GM18520 (cell line): Measurements from ENCODE around the gene LAMC2.

Source experiments
- ATAC-seq: cut with Tn5 transposase; IDR thresholded peaks from one replicate; pipeline ENCODE4 v1.9.1; 2021; ENCODE audit not compliant: unreplicated experiment

Gene LAMC2

GRCh38 chr1:183212870-183213269 lies 26.8 kb downstream of the LAMC2 start:
- no peak for ATAC-seq

DNA sequence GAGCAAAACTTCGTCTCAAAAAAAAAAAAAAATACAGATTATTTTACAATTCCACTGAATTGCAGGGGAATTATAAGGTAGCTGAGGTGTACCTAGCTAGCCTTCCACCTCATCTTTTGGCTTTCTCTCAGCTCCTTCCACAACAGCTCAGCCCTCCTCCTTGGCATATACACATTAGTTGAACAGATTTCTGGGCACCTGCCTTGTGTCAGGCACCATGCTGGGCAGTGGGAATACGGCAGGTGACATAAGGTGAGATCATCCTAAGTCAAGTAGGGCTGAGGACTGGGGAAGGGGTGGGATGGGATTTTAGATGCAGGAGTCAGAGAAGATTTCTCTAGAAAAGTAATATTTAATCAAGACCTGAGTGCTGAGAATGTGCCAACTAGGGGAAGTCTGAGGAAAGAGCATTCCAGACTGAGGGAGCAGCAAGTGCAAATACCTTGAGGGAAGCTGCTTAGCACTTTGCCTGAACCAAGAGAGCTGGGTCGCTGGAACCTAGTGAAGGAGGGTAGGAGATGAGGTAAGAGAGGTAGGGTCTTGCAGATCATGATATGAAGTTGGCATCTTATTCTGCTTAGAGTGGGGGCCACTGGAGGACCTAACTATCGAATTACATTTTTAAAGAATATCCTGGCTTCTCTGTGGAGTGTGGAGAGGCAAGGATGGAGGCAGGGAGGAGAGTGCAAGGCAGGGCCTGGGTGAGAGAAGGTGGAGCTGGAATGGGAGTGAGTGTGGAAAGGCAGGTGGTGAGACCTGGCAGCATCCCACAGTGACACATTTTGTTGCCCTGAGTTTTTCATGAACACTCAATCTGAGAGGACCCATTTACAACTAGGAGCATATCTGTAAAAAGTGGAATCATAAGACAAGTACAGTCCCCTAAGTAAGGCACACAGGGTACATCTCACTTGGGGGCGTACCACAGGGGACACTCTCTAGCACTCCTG lies 28.2 kb downstream of the LAMC2 start:
- no peak for ATAC-seq

DNA sequence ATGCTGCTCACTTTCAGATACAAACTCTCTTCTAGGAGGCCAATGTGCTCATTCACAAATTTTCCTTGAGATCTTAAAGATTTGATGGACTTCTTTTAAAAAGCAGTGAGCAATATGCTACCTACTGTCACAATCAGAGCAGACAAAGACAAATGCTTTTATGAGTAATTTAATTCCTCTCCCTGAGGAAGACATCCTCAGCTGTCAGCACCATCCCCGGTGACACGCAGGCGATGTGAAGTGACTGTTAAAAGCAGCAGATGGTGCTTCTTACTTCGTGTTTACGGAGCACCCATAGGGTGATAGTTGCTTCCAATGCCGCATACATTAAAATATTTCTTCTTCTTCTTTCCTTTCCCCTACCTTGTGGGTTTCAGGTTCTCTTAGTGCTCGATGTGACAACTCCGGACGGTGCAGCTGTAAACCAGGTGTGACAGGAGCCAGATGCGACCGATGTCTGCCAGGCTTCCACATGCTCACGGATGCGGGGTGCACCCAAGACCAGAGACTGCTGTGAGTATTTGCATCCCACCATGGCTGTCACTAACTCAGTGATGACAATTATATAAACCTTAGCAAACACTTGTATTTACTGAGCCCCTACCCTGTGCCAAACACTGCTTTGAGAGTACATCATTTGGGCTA lies 29.1 kb downstream of the LAMC2 start:
- no peak for ATAC-seq

DNA sequence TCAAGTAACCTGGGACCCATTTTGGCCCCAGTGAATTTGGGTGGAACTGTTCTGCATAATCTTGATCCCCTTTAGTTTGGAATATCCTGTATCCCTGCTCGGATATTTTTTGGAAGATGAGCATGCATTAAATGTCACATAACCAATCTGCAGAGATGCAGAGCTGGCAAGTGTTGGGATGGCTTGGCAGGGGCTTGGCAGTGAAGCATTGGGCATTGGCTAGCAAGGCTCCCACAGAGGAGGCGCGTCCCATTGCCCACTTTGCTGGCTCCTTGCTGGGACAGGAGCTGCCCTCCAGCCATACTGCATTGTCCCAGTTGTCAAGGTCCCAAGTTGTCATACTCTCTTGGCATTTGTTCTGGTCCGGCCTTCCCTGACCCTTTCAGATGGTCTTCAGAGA lies 29.9 kb downstream of the LAMC2 start:
- ATAC-seq, result no peak

DNA sequence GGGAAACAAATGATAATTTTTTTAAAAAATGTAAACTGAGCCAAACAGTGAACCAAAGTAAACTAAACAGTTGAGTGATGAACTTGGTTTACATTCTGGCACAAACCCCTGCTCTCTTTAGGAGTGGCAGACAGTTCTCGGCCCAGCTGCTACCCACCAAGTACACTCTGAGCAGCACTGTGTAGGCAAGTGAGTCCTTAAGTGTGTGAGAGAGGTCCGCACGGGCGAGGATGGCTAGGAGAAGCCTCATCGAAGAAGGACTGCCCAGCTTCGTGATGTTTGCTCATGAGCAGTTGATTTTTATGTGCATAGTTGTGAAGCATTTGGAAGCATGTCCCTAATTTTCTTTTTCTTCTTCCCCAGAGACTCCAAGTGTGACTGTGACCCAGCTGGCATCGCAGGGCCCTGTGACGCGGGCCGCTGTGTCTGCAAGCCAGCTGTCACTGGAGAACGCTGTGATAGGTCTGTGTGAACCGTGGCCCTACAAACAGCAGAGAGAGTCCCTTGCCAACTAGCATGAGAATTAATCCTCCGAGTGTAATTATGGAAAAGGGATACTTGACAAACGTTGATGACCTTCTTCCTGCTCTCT lies 32.1 kb downstream of the LAMC2 start:
- no peak for ATAC-seq

GRCh38 chr1:183218971-183219615 lies 33.0 kb downstream of the LAMC2 start:
- no peak for ATAC-seq

DNA sequence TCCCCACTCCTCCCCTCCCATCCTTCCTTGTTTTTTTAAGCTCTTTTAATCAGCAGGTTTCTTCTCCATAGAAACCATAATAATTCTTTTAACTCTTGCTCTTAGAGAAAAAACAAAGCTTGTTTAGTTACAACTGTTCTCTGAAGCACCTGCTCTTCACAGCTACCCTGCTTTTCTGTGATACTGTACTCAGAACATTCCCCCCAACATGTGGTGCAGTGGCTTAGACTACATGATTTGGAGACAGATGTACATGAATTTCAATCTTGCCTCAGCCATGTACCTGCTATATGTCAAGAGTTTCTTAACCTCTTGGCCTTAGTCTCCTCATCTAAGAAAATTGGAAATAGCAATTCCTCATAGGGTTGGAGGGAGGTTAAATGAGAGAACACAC lies 33.5 kb downstream of the LAMC2 start:
- ATAC-seq, result no peak

- ATAC-seq, result no peak
Observed at GRCh38 chr1:183222909-183223308, 36.8 kb downstream of the LAMC2 start.

GRCh38 chr1:183223467-183223866 lies 37.4 kb downstream of the LAMC2 start:
- ATAC-seq, result no peak

DNA sequence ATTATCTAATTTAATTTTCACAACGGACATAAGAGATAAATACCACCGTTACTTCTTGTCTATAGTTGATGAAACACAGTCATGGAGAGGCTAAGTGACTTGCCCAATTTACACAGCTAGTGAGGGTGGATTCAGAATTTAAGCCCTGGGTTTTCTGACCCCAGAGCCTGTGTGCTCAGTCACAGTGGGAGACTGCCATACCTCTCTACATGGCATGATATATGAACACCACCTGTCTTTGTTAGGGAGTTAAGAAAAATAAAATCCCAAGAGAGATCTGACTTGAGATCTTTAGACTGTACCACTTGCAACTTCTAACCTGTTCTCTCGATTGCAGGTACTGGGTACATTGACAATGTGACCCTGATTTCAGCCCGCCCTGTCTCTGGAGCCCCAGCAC lies 40.3 kb downstream of the LAMC2 start:
- no peak for ATAC-seq

DNA sequence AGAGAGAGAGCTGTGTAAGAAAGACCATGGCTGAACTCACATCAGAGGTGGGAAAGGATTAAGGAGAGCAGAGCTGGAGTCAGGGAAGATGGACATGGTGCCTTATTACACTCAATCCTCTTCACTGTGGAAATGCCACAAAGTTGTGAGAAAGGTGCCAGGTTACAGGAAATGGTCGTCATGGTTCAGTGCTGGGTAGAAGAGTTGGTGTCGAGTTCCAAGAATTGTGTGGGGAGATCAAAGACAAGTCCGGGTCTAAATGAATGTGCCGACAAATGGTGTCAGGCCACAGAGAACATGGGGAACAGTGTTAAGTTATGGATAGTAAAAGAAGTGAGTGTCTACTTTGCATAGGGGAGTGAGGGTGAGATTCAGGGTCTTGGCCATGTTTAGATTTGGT lies 40.9 kb downstream of the LAMC2 start:
- no peak for ATAC-seq

DNA sequence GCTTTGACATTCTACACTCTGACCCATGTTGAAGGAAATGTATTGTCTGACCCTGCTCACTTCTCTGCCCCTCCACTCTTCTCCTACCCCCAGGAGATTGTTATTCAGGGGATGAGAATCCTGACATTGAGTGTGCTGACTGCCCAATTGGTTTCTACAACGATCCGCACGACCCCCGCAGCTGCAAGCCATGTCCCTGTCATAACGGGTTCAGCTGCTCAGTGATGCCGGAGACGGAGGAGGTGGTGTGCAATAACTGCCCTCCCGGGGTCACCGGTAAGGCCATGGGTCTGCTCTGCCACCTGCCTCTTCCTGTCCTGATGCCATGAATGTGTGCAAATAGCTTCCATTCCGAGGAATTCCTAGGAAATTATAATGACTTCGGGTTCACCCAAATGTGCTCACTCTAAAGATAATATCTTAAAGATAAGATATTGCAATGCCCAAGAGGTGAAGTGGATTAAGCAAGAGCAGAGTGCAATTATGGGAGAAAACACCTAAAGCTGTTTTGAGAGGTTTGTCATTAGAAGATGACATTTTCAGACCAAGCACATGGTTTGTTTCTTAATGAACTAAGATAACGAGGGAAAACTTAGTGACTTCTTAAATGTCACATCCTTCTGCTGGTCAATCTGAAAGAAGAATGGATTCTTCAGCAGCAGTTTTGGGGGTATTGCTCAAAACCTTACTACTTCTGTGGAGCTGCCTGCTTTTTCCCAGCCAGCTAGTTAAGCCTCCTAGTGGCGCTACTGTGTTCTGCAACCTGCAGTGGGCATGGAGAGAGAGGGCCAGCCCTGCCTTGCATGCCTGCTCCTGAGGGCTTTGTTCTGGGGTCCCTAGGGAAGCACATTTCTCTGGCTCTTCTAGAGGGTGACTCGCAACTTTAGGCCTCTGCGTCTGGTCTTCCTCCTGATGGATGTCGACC lies 41.6 kb downstream of the LAMC2 start:
- ATAC-seq, result peak; percentile 50

DNA sequence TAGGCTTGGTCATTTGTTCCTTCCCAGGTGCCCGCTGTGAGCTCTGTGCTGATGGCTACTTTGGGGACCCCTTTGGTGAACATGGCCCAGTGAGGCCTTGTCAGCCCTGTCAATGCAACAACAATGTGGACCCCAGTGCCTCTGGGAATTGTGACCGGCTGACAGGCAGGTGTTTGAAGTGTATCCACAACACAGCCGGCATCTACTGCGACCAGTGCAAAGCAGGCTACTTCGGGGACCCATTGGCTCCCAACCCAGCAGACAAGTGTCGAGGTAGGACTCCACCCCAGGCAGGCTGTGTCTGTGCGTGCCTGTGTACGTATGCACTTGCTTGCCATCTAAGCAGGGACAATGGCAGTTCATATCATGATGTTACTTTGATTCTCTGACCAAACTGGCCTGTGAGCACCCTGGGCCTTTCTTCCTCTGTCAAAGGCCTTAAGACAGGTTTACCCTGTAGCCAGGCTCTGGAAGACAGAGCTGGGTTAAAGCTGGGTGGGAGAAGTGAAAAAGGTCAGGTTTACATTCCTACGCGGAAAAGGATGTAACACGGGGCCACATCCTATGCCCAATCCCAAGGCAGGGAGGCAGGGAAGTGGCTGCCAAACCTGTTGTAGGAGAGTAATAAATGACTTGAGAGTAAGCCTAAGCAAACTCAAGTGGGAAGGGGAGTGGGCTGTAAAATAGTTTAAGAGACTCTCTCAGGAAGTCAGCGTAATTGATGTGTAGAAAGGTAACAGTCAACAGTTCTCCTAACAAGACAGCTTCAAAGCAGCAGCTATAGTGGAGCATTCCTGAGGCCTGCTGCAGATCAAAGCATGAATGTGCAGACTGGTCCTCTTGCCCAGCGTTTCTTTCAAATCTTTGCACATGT lies 42.5 kb downstream of the LAMC2 start:
- ATAC-seq, result no peak

DNA sequence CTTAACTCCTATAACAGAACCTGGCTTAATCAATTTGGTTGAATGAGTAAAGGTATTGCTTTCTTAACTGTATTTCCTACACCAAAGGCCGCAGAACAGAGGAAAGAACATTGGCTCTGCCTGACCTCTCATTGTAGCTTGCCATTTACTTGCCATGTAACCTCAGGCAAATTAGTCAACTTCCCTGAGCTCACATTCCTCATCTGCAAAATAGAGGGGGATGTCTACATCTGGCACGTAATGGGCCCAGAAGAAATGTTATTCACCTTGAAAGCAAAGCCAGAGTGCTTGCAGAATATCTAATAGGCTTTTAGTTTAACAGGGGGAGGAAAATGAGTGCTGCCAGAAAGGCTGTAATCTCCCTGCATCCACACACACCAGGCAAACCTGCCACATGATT lies 44.3 kb downstream of the LAMC2 start:
- ATAC-seq, result no peak

- ATAC-seq, result no peak
Observed at GRCh38 chr1:183231545-183231944, 45.5 kb downstream of the LAMC2 start.

- ATAC-seq, result no peak
Observed at GRCh38 chr1:183233113-183233512, 47.0 kb downstream of the LAMC2 start.

- no peak for ATAC-seq
Observed at GRCh38 chr1:183234660-183235476, 48.8 kb downstream of the LAMC2 start.

GRCh38 chr1:183235503-183235902 lies 49.4 kb downstream of the LAMC2 start:
- no peak for ATAC-seq
